ENCODE results near the gene PRAMEF7. TPM values are rescaled to one million over a fixed set of nuclear protein-coding genes. Genes with fewer than 3 reads are reported as not detected.
"Not testable (repeated sequence)": the region's sequence is repeated elsewhere in the genome, so short reads cannot be mapped to it uniquely, and the experiment has no call there.

The PRAMEF7 gene
- total RNA-seq (not detected), polyA plus RNA-seq (ENCODE audit: insufficient read depth, low read depth, low replicate concordance) (0.20 TPM)
- long read RNA-seq, donor 1: 0 reads
- long read RNA-seq, donor 2: 0 reads

- intact Hi-C loops (cut with DNase I; ENCODE audit: low total_unique reads); H3K27ac ChIP-seq; DNase-seq; H3K4me3 ChIP-seq; H3K36me3 ChIP-seq (ENCODE audit: low read depth, missing control alignments); H3K27me3 ChIP-seq; H3K4me1 ChIP-seq; H3K9me3 ChIP-seq: not testable (repeated sequence)
- no CpG with 5 or more reads among the region's 1 CpG for WGBS, 2 donors
These were observed at the start of gene PRAMEF7 for GRCh38 chr1:12916310-12916709. Gene PRAMEF7 (plus strand): TSS chr1:12916610. CDS start chr1:12917693, 1,083 bp downstream.

GRCh38 chr1:12878453-12878852 lies 38.0 kb upstream of the PRAMEF7 start:
- intact Hi-C loops (cut with DNase I; ENCODE audit: low total_unique reads); H3K9me3 ChIP-seq; H3K4me3 ChIP-seq; H3K36me3 ChIP-seq (ENCODE audit: low read depth, missing control alignments); DNase-seq; H3K4me1 ChIP-seq; H3K27ac ChIP-seq; H3K27me3 ChIP-seq: not testable (repeated sequence)
- whole genome bisulfite sequencing, 2 donors: 92% methylated on average over 3 of the region's 4 CpGs; no CpG with 5 or more reads in 1 of the 2 donors

- H3K36me3 ChIP-seq (ENCODE audit: low read depth, missing control alignments); H3K4me3 ChIP-seq; H3K9me3 ChIP-seq; DNase-seq; H3K27ac ChIP-seq; H3K27me3 ChIP-seq; H3K4me1 ChIP-seq; intact Hi-C loops (cut with DNase I; ENCODE audit: low total_unique reads): not testable (repeated sequence)
- WGBS, 2 donors: 85 to 93% methylated on average over 2 to 3 of the region's 3 CpGs
These were observed 30.3 kb upstream of the PRAMEF7 start, which contains the start of gene PRAMEF4 for GRCh38 chr1:12886101-12886500. Gene PRAMEF4 (minus strand): TSS chr1:12886201. CDS start chr1:12883394, 2,807 bp downstream.

GRCh38 chr1:12898170-12898569 lies 18.2 kb upstream of the PRAMEF7 start, which contains the start of gene PRAMEF10:
Gene PRAMEF10 (minus strand): TSS chr1:12898270. CDS start chr1:12895847, 2,423 bp downstream.
- H3K4me1 ChIP-seq; DNase-seq; H3K36me3 ChIP-seq (ENCODE audit: low read depth, missing control alignments); H3K9me3 ChIP-seq; intact Hi-C loops (cut with DNase I; ENCODE audit: low total_unique reads); H3K27me3 ChIP-seq; H3K27ac ChIP-seq; H3K4me3 ChIP-seq: not testable (repeated sequence)
- no CpG with 5 or more reads among the region's 1 CpG for WGBS, 2 donors

- H3K27ac ChIP-seq; H3K9me3 ChIP-seq; H3K36me3 ChIP-seq (ENCODE audit: low read depth, missing control alignments); H3K4me1 ChIP-seq; H3K27me3 ChIP-seq; H3K4me3 ChIP-seq; intact Hi-C loops (cut with DNase I; ENCODE audit: low total_unique reads); DNase-seq: not testable (repeated sequence)
These were observed 17.2 kb upstream of the PRAMEF7 start for GRCh38 chr1:12899186-12899585.

- H3K36me3 ChIP-seq (ENCODE audit: low read depth, missing control alignments); intact Hi-C loops (cut with DNase I; ENCODE audit: low total_unique reads); H3K27me3 ChIP-seq; H3K27ac ChIP-seq; H3K9me3 ChIP-seq; H3K4me1 ChIP-seq; H3K4me3 ChIP-seq; DNase-seq: not testable (repeated sequence)
- 54 to 67% methylated on average over 1 to 2 of the region's 5 CpGs for WGBS, 2 donors
These were observed 12.4 kb upstream of the PRAMEF7 start for GRCh38 chr1:12903793-12904572.

GRCh38 chr1:12921749-12922148 lies 5.3 kb downstream of the PRAMEF7 start:
- H3K36me3 ChIP-seq (ENCODE audit: low read depth, missing control alignments); H3K27me3 ChIP-seq; intact Hi-C loops (cut with DNase I; ENCODE audit: low total_unique reads); DNase-seq; H3K9me3 ChIP-seq; H3K4me3 ChIP-seq; H3K4me1 ChIP-seq; H3K27ac ChIP-seq: not testable (repeated sequence)
- 83 to 91% methylated on average over 1 to 2 of the region's 2 CpGs for WGBS, 2 donors

GRCh38 chr1:12924368-12924767 lies 8.0 kb downstream of the PRAMEF7 start:
- H3K27me3 ChIP-seq; H3K36me3 ChIP-seq (ENCODE audit: low read depth, missing control alignments); H3K4me3 ChIP-seq; DNase-seq; intact Hi-C loops (cut with DNase I; ENCODE audit: low total_unique reads); H3K4me1 ChIP-seq; H3K9me3 ChIP-seq; H3K27ac ChIP-seq: not testable (repeated sequence)
- WGBS, 2 donors: 60% methylated on average over 2 of the region's 5 CpGs; no CpG with 5 or more reads in 1 of the 2 donors

- H3K36me3 ChIP-seq (ENCODE audit: low read depth, missing control alignments); H3K9me3 ChIP-seq; intact Hi-C loops (cut with DNase I; ENCODE audit: low total_unique reads); H3K27ac ChIP-seq; H3K27me3 ChIP-seq; DNase-seq; H3K4me1 ChIP-seq; H3K4me3 ChIP-seq: not testable (repeated sequence)
- 83 to 100% methylated on average over 1 of the region's 4 CpGs for WGBS, 2 donors
These were observed 31.1 kb downstream of the PRAMEF7 start, which contains the start of gene PRAMEF6 for GRCh38 chr1:12947480-12947879. Gene PRAMEF6 (minus strand): TSS chr1:12947580. CDS start chr1:12942518, 5,062 bp downstream.

Small RNA genes within 50 kb of the gene (small RNA-seq; reads per million reads assigned to genes)
- 0 reads per million in 2 donors for gene RNU6-1072P

Other genes starting within 250 kb of the PRAMEF7 start
- not detected for gene AADACL3, start 200.5 kb upstream of the PRAMEF7 start, total RNA-seq
- gene AADACL3, start 200.5 kb upstream of the PRAMEF7 start, polyA plus RNA-seq (ENCODE audit: insufficient read depth, low read depth, low replicate concordance): not detected
- 10 to 100 TPM in 1 of 2 donors, 1 to 10 TPM in 1; 8.1 to 13.4 TPM for gene CFAP107, start 170.4 kb upstream of the PRAMEF7 start, total RNA-seq
- gene CFAP107, start 170.4 kb upstream of the PRAMEF7 start, polyA plus RNA-seq (ENCODE audit: insufficient read depth, low read depth, low replicate concordance): 87.9 TPM
- under 1 TPM; 0.24 to 0.25 TPM for gene PRAMEF12, start 142.9 kb upstream of the PRAMEF7 start, total RNA-seq
- not detected for gene PRAMEF12, start 142.9 kb upstream of the PRAMEF7 start, polyA plus RNA-seq (ENCODE audit: insufficient read depth, low read depth, low replicate concordance)
- not detected for gene PRAMEF1, start 125.2 kb upstream of the PRAMEF7 start, total RNA-seq
- gene PRAMEF1, start 125.2 kb upstream of the PRAMEF7 start, polyA plus RNA-seq (ENCODE audit: insufficient read depth, low read depth, low replicate concordance): 0.61 TPM
- not detected for gene PRAMEF11, start 85.2 kb upstream of the PRAMEF7 start, total RNA-seq
- not detected for gene PRAMEF11, start 85.2 kb upstream of the PRAMEF7 start, polyA plus RNA-seq (ENCODE audit: insufficient read depth, low read depth, low replicate concordance)
- gene HNRNPCL1, start 67.9 kb upstream of the PRAMEF7 start, total RNA-seq: under 1 TPM in 1 of 2 donors, not detected in 1; 0.31 TPM
- gene HNRNPCL1, start 67.9 kb upstream of the PRAMEF7 start, polyA plus RNA-seq (ENCODE audit: insufficient read depth, low read depth, low replicate concordance): not detected
- gene PRAMEF2, start 59.5 kb upstream of the PRAMEF7 start, total RNA-seq: under 1 TPM in 1 of 2 donors, not detected in 1; 0.24 TPM
- gene PRAMEF2, start 59.5 kb upstream of the PRAMEF7 start, polyA plus RNA-seq (ENCODE audit: insufficient read depth, low read depth, low replicate concordance): 0.73 TPM
- gene PRAMEF4, start 30.4 kb upstream of the PRAMEF7 start, total RNA-seq: not detected
- not detected for gene PRAMEF4, start 30.4 kb upstream of the PRAMEF7 start, polyA plus RNA-seq (ENCODE audit: insufficient read depth, low read depth, low replicate concordance)
- gene PRAMEF10, start 18.3 kb upstream of the PRAMEF7 start, total RNA-seq: not detected
- not detected for gene PRAMEF10, start 18.3 kb upstream of the PRAMEF7 start, polyA plus RNA-seq (ENCODE audit: insufficient read depth, low read depth, low replicate concordance)
- gene PRAMEF6, start 31.0 kb downstream of the PRAMEF7 start, total RNA-seq: not detected
- not detected for gene PRAMEF6, start 31.0 kb downstream of the PRAMEF7 start, polyA plus RNA-seq (ENCODE audit: insufficient read depth, low read depth, low replicate concordance)
- gene PRAMEF27, start 140.0 kb downstream of the PRAMEF7 start, total RNA-seq: under 1 TPM in 1 of 2 donors, not detected in 1; 0.12 TPM
- not detected for gene PRAMEF27, start 140.0 kb downstream of the PRAMEF7 start, polyA plus RNA-seq (ENCODE audit: insufficient read depth, low read depth, low replicate concordance)
- gene HNRNPCL3, start 144.2 kb downstream of the PRAMEF7 start, total RNA-seq: not detected
- gene HNRNPCL3, start 144.2 kb downstream of the PRAMEF7 start, polyA plus RNA-seq (ENCODE audit: insufficient read depth, low read depth, low replicate concordance): not detected
- under 1 TPM in 1 of 2 donors, not detected in 1; 0.16 TPM for gene PRAMEF25, start 154.2 kb downstream of the PRAMEF7 start, total RNA-seq
- not detected for gene PRAMEF25, start 154.2 kb downstream of the PRAMEF7 start, polyA plus RNA-seq (ENCODE audit: insufficient read depth, low read depth, low replicate concordance)
- under 1 TPM in 1 of 2 donors, not detected in 1; 0.25 TPM for gene HNRNPCL2, start 200.2 kb downstream of the PRAMEF7 start, total RNA-seq
- gene HNRNPCL2, start 200.2 kb downstream of the PRAMEF7 start, polyA plus RNA-seq (ENCODE audit: insufficient read depth, low read depth, low replicate concordance): not detected
- not detected for gene PRAMEF26, start 239.4 kb downstream of the PRAMEF7 start, total RNA-seq
- not detected for gene PRAMEF26, start 239.4 kb downstream of the PRAMEF7 start, polyA plus RNA-seq (ENCODE audit: insufficient read depth, low read depth, low replicate concordance)
- not detected for gene HNRNPCL4, start 249.0 kb downstream of the PRAMEF7 start, total RNA-seq
- not detected for gene HNRNPCL4, start 249.0 kb downstream of the PRAMEF7 start, polyA plus RNA-seq (ENCODE audit: insufficient read depth, low read depth, low replicate concordance)